GM19395 (cell line): ENCODE measurements around the gene FBXL7.

Experiments used
- ATAC-seq: cut with Tn5 transposase; IDR thresholded peaks from one replicate; pipeline ENCODE4 v1.9.1; 2021; ENCODE audit warnings: mild to moderate bottlenecking, moderate library complexity; ENCODE audit not compliant: unreplicated experiment

The FBXL7 gene

DNA sequence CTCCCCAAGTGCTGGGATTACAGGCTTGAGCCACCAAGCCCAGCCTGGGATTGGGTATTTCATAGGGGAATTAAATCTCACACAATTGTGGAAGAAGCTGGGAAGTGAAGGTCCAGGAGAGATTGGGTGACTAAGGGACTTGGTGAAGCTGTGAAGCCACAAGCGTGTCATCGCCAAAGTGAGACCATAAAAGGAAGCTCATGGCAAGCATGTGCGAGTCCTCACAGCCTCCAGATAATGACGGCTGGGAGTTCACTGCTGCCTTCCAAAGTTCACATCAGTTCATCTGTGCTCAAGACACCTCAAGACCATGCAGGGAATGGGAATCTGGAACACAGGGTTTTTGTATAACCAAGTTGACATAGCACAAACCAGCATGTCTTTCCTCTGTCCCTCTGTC is 469.0 kb downstream of the FBXL7 start:
- ATAC-seq: no peak

DNA sequence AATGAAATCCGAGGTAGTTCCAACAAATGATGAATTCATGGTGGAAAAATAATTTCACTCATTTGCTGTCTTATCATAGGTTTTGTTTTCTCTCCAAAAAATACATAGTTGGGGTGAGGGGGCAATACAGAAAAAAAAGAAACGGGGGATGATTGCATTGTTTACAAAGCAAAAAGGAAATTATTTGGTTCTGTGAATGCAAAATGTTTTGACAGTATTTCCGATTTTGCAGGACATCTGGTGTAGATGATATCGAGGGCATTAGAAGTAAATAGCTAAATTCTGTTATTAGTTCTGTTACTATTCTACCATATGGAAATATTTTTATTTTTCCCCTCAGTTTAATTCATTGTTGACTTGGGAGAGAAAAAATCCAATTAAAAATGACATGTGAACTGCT is 477.9 kb downstream of the FBXL7 start:
- ATAC-seq: no peak

DNA sequence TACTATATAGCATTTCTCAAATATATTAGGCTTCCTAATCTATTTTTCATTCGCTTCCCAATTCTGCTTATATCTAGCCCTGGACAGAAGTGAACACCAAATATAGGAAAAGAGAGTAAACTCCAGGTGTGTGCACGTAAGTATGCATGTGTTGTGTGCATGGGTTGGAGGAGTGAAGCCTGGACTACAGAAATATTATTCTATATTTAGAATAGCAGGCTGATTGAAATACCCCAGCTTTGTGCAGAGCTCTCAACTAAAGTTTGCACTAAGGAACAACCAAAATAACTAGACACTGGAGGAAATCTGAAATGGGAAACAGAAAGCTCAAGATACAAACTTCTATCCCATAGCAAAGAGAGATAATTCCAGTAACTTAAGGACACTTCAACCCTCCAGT is 480.9 kb downstream of the FBXL7 start:
- no peak for ATAC-seq

DNA sequence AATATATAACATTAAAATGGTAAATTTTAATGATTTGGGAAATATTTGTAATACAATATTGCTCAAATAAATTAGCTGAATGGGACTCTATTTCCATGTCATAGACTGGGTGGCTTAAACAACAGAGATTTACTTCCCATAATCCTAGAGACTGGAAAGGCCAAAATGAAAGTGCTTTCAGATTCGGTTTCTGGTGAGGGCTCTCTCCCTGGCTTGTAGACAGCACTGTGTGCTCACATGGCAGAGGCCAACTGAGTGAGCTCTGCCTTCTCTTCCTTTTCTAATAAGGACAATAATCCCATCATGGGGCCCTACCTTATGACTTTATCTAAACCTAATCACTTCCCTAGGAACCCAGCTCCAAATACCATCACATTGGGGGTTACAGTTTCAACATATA is 483.4 kb downstream of the FBXL7 start:
- no peak for ATAC-seq
